ENCODE data around the gene GBP1.

DNA sequence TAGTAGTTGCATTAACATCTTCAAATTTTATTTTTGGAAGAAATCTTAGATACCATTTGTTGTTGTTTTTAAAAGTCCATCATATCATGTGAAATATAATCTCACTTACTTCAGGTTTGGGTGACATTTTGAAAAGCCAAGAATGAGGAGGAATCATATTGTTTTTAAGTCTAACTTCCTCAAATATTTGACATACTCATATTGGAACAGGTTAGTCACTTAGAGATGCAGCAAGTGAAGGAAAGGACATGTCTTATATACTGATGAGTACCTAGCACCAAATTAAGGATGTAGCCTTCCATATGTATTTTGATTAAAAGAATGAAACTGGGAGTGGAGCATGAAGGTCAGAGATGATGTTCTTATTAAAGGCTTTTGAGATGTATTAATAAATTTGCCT, 37.0 kb upstream of the GBP1 start:
- TF ChIP-seq SRF (IDR thresholded peaks at IDR 0.05; ENCODE audit: low read depth, low read length) (no peak), EP300 (IDR thresholded peaks at IDR 0.05; ENCODE audit: borderline replicate concordance in 1 of 2, low read depth in 2 of 2, low read length in 2 of 2) (no peak), EZH2 (IDR thresholded peaks at IDR 0.05; ENCODE audit: low read depth, low read length, severe bottlenecking) (no peak), RAD21 (IDR thresholded peaks at IDR 0.05 in 1 of 2, conservative IDR thresholded peaks at IDR 0.05 in 1 of 2; ENCODE audit: low read depth in 2 of 2, low read length in 2 of 2) (no peak), CEBPB (IDR thresholded peaks at IDR 0.05; ENCODE audit: low read depth, low read length) (no peak), EGR1 (IDR thresholded peaks at IDR 0.05; ENCODE audit: borderline replicate concordance, low read depth, low read length) (no peak), POLR2A (IDR thresholded peaks at IDR 0.05; ENCODE audit: control extremely low read depth in 1 of 2, low read depth in 2 of 2, low read length in 2 of 2) (no peak), TAF1 (IDR thresholded peaks at IDR 0.05; ENCODE audit: low read depth, low read length) (no peak), KDM1A (IDR thresholded peaks at IDR 0.05; ENCODE audit: borderline replicate concordance, low read length) (no peak)
- TF ChIP-seq, protein P1, sequence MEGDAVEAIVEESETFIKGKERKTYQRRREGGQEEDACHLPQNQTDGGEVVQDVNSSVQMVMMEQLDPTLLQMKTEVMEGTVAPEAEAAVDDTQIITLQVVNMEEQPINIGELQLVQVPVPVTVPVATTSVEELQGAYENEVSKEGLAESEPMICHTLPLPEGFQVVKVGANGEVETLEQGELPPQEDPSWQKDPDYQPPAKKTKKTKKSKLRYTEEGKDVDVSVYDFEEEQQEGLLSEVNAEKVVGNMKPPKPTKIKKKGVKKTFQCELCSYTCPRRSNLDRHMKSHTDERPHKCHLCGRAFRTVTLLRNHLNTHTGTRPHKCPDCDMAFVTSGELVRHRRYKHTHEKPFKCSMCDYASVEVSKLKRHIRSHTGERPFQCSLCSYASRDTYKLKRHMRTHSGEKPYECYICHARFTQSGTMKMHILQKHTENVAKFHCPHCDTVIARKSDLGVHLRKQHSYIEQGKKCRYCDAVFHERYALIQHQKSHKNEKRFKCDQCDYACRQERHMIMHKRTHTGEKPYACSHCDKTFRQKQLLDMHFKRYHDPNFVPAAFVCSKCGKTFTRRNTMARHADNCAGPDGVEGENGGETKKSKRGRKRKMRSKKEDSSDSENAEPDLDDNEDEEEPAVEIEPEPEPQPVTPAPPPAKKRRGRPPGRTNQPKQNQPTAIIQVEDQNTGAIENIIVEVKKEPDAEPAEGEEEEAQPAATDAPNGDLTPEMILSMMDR (IDR thresholded peaks at IDR 0.05; ENCODE audit: control extremely low read depth in 1 of 3, insufficient read depth in 1 of 3, low read depth in 1 of 3, low read length in 3 of 3), result no peak
